ENCODE data around the gene ARHGDIA. TPM values are rescaled to one million over a fixed set of nuclear protein-coding genes. Genes with fewer than 3 reads are reported as not detected.

ARHGDIA gene
- total and polyA plus RNA-seq, 2 of the 8 experiments (the other 6 are each of a cell fraction or from before 2014, with no cell fraction given) = 62.4 to 217 TPM

GRCh38 chr17:81911969-81912368 lies 40.8 kb upstream of the ARHGDIA start (continued):
- TF ChIP-seq CTCF (IDR thresholded peaks at IDR 0.05; ENCODE audit: control extremely low read depth in 1 of 3, insufficient read depth in 1 of 3, low read depth in 1 of 3, low read length in 3 of 3) = no peak
- no peak for TF ChIP-seq CHD1 (IDR thresholded peaks at IDR 0.05; ENCODE audit: low read depth, low read length)
- TF ChIP-seq RFX5 (IDR thresholded peaks at IDR 0.05; ENCODE audit: borderline replicate concordance, low read depth, low read length) = no peak
